ENCODE results near the gene MAPK7. TPM values are rescaled to one million over a fixed set of nuclear protein-coding genes. Genes with fewer than 3 reads are reported as not detected.
A peak's percentile ranks its signal among the peaks of the same experiment; 100 is the strongest.

MAPK7 gene
- polyA plus RNA-seq, 1 of the 3 experiments (the other 2 are of a cell fraction), result 19.1 TPM

GRCh38 chr17:19330271-19330670 lies 48.0 kb upstream of the MAPK7 start:
- Histone ChIP-seq H3K9me3 (peaks cover 3% of the 10 kb centered on the region; the same call in 1 of the 2 replicates), H3K27me3 (ENCODE audit: insufficient read depth) (no peaks in the 10 kb centered on the region), H3K4me2 (no peak overlapping the region), H3K27ac (ENCODE audit: low read depth in 2 of 2, low read length in 1 of 2) (peak overlapping the region in 1 of 2 experiments; percentile 71; a peak in 2 of 4 replicates), H2AFZ (ENCODE audit: low read depth) (no peak overlapping the region), H3F3A (replicated peaks; ENCODE audit: insufficient read depth) (peaks cover 14% of the 10 kb centered on the region), H3K36me3 (replicated peaks in 1 of 2; ENCODE audit: control insufficient read depth in 1 of 2, insufficient read depth in 2 of 2, low read length in 1 of 2) (peaks cover 10 to 12% of the 10 kb centered on the region in 2 experiments), H4K20me1 (ENCODE audit: insufficient read depth) (no peaks in the 10 kb centered on the region), H3K4me3 (ENCODE audit: low read depth in 2 of 2, low read length in 1 of 2) (no peak overlapping the region), H3K79me2 (ENCODE audit: insufficient read depth) (no peaks in the 10 kb centered on the region), H3K9me2 (no peaks in the 10 kb centered on the region), H3K4me1 (ENCODE audit: control insufficient read depth in 1 of 2, insufficient read depth in 2 of 2, low read depth in 1 of 2, low read length in 1 of 2) (peaks cover 5 to 11% of the 10 kb centered on the region in 2 experiments; a peak in 2 of 4 replicates), H3K9ac (no peak overlapping the region)
- TF ChIP-seq FOSL2 (IDR thresholded peaks at IDR 0.05; ENCODE audit: borderline replicate concordance, low read depth), result no peak
- TF ChIP-seq POLR2AphosphoS5 (IDR thresholded peaks at IDR 0.05; ENCODE audit: low read depth, low read length), result no peak
- no peak for TF ChIP-seq IRF3 (IDR thresholded peaks at IDR 0.05; ENCODE audit: low read depth, low read length)
- POLR2A ChIA-PET, result interaction anchor here (0.5 kb wide), 1 partner anchor 35 kb away, joined by 3 read pairs; no protein-coding TSS in a partner anchor
- WGBS (ENCODE audit: low lambda C conversion rate), result 95% methylated on average over 3 of the region's 3 CpGs
- DNase-seq, result no peak
- CTCF ChIA-PET, result no interaction called here

- H4K20me1 ChIP-seq (ENCODE audit: insufficient read depth), result no peaks in the 10 kb centered on the region
- ChIA-PET CTCF (interaction anchor here (1.5 kb wide), 1 partner anchor 13 kb away, joined by 3 read pairs; no protein-coding TSS in a partner anchor), POLR2A (no interaction called here)
- peaks cover 4 to 10% of the 10 kb centered on the region in 2 experiments for H3K36me3 ChIP-seq (replicated peaks in 1 of 2; ENCODE audit: control insufficient read depth in 1 of 2, insufficient read depth in 2 of 2, low read length in 1 of 2)
- H3K4me3 ChIP-seq (ENCODE audit: low read depth in 2 of 2, low read length in 1 of 2), result no peak overlapping the region
- H2AFZ ChIP-seq (ENCODE audit: low read depth), result no peak overlapping the region
- no peaks in the 10 kb centered on the region for H3K27me3 ChIP-seq (ENCODE audit: insufficient read depth)
- H3K9me3 ChIP-seq, result no peaks in the 10 kb centered on the region
- DNase-seq, result no peak
- H3K27ac ChIP-seq (ENCODE audit: low read depth in 2 of 2, low read length in 1 of 2), result peak overlapping the region in 1 of 2 experiments; percentile 71; a peak in 3 of 4 replicates
- no peaks in the 10 kb centered on the region for H3K9me2 ChIP-seq
- peaks cover 8% of the 10 kb centered on the region for H3F3A ChIP-seq (replicated peaks; ENCODE audit: insufficient read depth)
- H3K9ac ChIP-seq, result peak overlapping the region; percentile 19; the same call in 1 of the 2 replicates
- 55% methylated on average over 4 of the region's 4 CpGs for WGBS (ENCODE audit: low lambda C conversion rate)
- peak overlapping the region; percentile 39; the same call in 1 of the 2 replicates for H3K4me2 ChIP-seq
- H3K4me1 ChIP-seq (ENCODE audit: control insufficient read depth in 1 of 2, insufficient read depth in 2 of 2, low read depth in 1 of 2, low read length in 1 of 2), result peaks cover 5 to 14% of the 10 kb centered on the region in 2 experiments; a peak in 2 of 4 replicates
- no peaks in the 10 kb centered on the region for H3K79me2 ChIP-seq (ENCODE audit: insufficient read depth)
- no peak for TF ChIP-seq USF1 (IDR thresholded peaks at IDR 0.05; ENCODE audit: borderline replicate concordance, low read depth)
- TF ChIP-seq GATA2 (CRISPR knock-in tag; IDR thresholded peaks at IDR 0.05), result no peak
- TF ChIP-seq IRF3 (IDR thresholded peaks at IDR 0.05; ENCODE audit: low read depth, low read length), result no peak
- TF ChIP-seq CHD2 (IDR thresholded peaks at IDR 0.05; ENCODE audit: low read length, partially characterized antibody), result no peak
- TF ChIP-seq NRF1 (IDR thresholded peaks at IDR 0.05; ENCODE audit: low read depth, low read length), result no peak
- TF ChIP-seq MXI1 (IDR thresholded peaks at IDR 0.05; ENCODE audit: low read depth, low read length), result no peak
- peak; percentile 51; the same call in 1 of the 2 replicates for TF ChIP-seq FOSL2 (IDR thresholded peaks at IDR 0.05; ENCODE audit: borderline replicate concordance, low read depth)
- TF ChIP-seq TCF12 (IDR thresholded peaks at IDR 0.05), result peak; percentile 5; the same call in 1 of the 2 replicates
- no peak for TF ChIP-seq RXRA (IDR thresholded peaks at IDR 0.05; ENCODE audit: borderline replicate concordance, low read depth)
- TF ChIP-seq SIN3A (IDR thresholded peaks at IDR 0.05; ENCODE audit: borderline replicate concordance, low read depth, low read length), result no peak
- no peak for TF ChIP-seq REST (IDR thresholded peaks at IDR 0.05; ENCODE audit: low read depth, low read length)
- TF ChIP-seq FOXJ3 (CRISPR knock-in tag; IDR thresholded peaks at IDR 0.05), result no peak
- peak; percentile 32; the same call in 1 of the 2 replicates for TF ChIP-seq TEAD4 (IDR thresholded peaks at IDR 0.05; ENCODE audit: borderline replicate concordance, insufficient read depth)
- TF ChIP-seq ELF1 (IDR thresholded peaks at IDR 0.05), result no peak
- no peak for TF ChIP-seq EZH2phosphoT487 (IDR thresholded peaks at IDR 0.05; ENCODE audit: borderline replicate concordance, low read depth)
- peak; percentile 39 for TF ChIP-seq JUND (IDR thresholded peaks at IDR 0.05)
- TF ChIP-seq MEF2A (IDR thresholded peaks at IDR 0.05; ENCODE audit: borderline replicate concordance, low read depth), result no peak
- no peak for TF ChIP-seq RCOR1 (IDR thresholded peaks at IDR 0.05; ENCODE audit: low read length)
- TF ChIP-seq PBX3 (IDR thresholded peaks at IDR 0.05), result no peak
Observed at GRCh38 chr17:19331134-19331533, 47.2 kb upstream of the MAPK7 start.

Data from SK-N-SH (cell line).